EL (cell line): ENCODE data around the gene CPNE9.
"Not testable (repeated sequence)": the region's sequence is repeated elsewhere in the genome, so short reads cannot be mapped to it uniquely, and the experiment has no call there.

ENCODE experiments used
- DNase-seq: peaks from one replicate; pipeline ENCODE4 v3.0.0-alpha.2; 2016

The CPNE9 gene

GRCh38 chr3:9749645-9750555 is 46.3 kb downstream of the CPNE9 start, which contains the start of gene OGG1:
Gene OGG1 (plus strand): TSS chr3:9749952. CDS start chr3:9750287, 335 bp downstream.
- peak; percentile 99 for DNase-seq

- no peak for DNase-seq
These were observed 47.2 kb downstream of the CPNE9 start for GRCh38 chr3:9750556-9751411.

- no peak for DNase-seq
These were observed 51.0 kb downstream of the CPNE9 start for GRCh38 chr3:9754678-9755077.

GRCh38 chr3:9757427-9757826 is 53.8 kb downstream of the CPNE9 start:
- DNase-seq: no peak

GRCh38 chr3:9760779-9761505 is 57.3 kb downstream of the CPNE9 start:
- DNase-seq: no peak

- no peak for DNase-seq
These were observed 58.3 kb downstream of the CPNE9 start for GRCh38 chr3:9761919-9762318.

GRCh38 chr3:9762871-9763270 is 59.2 kb downstream of the CPNE9 start:
- no peak for DNase-seq

- DNase-seq: no peak
These were observed 62.2 kb downstream of the CPNE9 start for GRCh38 chr3:9765865-9766264.

- DNase-seq: no peak
These were observed 63.8 kb downstream of the CPNE9 start for GRCh38 chr3:9767418-9767817.

- DNase-seq: no peak
These were observed 64.6 kb downstream of the CPNE9 start for GRCh38 chr3:9768141-9768775.

GRCh38 chr3:9769012-9769411 is 65.4 kb downstream of the CPNE9 start:
- DNase-seq: no peak

- peak; percentile 73 for DNase-seq
These were observed 66.0 kb downstream of the CPNE9 start, which contains the start of gene CAMK1 for GRCh38 chr3:9769426-9770275. Gene CAMK1 (minus strand): TSS chr3:9769947. CDS start chr3:9767749, 2,198 bp downstream.

GRCh38 chr3:9770276-9770812 is 66.7 kb downstream of the CPNE9 start:
- no peak for DNase-seq

- not testable (repeated sequence) for DNase-seq
These were observed 67.4 kb downstream of the CPNE9 start for GRCh38 chr3:9771007-9771406.

- no peak for DNase-seq
These were observed 73.5 kb downstream of the CPNE9 start for GRCh38 chr3:9776896-9777693.

- DNase-seq: no peak
These were observed 74.0 kb downstream of the CPNE9 start for GRCh38 chr3:9777694-9778021.

- peak; percentile 43 for DNase-seq
These were observed 74.8 kb downstream of the CPNE9 start for GRCh38 chr3:9778143-9779074.

GRCh38 chr3:9779075-9779593 is 75.5 kb downstream of the CPNE9 start:
- no peak for DNase-seq
